Renal cortex interstitium (tissue), 11 donors: ENCODE data around the gene GRK5. TPM values are rescaled to one million over a fixed set of nuclear protein-coding genes. Genes with fewer than 3 reads are reported as not detected.
"Not testable (repeated sequence)": the region's sequence is repeated elsewhere in the genome, so short reads cannot be mapped to it uniquely, and the experiment has no call there.

Source experiments
- DNase-seq, 11 donors: peaks; one replicate each; pipeline ENCODE4 v3.0.0-alpha.2; 2013; ENCODE audit warnings: low read depth in 9 of 11, low spot score in 4 of 11; ENCODE audit errors: extremely low read depth in 1 of 11
- polyA plus RNA-seq, 3 donors: library from polyadenylated mRNA; unstranded; fragments of 120-200 nt; gene quantifications; one replicate each; pipeline ENCODE4 v1.2.1, GENCODE V29; 2013; ENCODE audit not compliant: insufficient read length in 3 of 3

Gene GRK5
- polyA plus RNA-seq, 3 donors, result 16.7 to 19.1 (median 17.5) TPM

DNA sequence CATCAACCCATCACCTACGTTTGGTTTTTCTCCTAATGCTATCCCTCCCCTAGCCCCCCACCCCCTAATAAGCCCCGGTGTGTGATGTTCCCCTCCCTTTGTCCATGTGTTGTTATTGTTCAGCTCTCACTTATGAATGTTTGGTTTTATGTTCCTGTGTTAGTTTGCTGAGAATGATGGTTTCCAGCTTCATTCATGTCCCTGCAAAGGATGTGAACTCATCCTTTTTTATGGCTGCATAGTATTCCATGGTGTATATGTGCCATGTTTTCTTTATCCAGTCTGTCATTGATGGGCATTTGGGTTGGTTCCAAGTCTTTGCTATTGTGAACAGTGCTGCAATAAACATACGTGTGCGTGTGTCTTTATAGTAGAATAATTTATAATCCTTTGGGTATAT lies 32.3 kb downstream of the GRK5 start:
- not testable (repeated sequence) for DNase-seq

DNA sequence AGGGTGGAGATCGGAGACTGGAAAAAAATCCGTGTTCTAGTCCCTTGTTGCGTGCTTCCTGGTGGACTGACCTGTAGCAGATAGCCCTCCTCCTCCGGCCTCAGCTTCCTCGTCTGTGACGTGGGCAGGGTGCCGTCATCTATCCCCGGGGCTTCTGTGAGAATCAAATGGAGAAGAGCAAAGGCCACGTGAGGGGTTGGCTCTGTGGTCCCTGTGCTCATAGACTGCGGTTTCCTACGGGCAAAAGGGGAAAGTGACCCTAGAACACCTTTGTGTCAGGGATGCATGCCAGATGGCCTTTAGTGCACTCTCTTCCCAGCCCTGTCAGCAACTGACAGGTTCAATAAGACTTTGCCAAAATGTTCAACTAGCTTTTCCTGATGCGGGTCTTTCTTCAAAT lies 33.7 kb downstream of the GRK5 start:
- no peak for DNase-seq

DNA sequence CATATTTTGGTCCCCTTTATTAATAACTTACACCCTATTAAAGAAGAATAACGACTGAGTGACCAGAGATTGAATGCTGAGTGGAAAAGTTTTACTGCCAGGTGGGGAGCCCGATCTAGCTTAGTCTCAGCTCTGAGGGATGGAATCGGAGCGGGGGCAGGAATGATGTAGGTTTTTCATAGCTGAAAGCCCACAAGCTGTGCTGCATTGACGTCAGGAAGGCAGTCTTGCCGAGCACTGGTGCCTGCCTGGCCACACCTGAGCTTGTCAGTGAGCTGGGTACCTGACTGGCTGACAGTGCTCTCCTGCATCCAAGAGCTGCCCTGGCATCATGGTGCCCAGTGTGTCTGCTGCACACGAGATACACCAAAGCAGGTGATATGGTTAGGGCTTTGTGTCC lies 34.8 kb downstream of the GRK5 start:
- DNase-seq, result no peak

DNA sequence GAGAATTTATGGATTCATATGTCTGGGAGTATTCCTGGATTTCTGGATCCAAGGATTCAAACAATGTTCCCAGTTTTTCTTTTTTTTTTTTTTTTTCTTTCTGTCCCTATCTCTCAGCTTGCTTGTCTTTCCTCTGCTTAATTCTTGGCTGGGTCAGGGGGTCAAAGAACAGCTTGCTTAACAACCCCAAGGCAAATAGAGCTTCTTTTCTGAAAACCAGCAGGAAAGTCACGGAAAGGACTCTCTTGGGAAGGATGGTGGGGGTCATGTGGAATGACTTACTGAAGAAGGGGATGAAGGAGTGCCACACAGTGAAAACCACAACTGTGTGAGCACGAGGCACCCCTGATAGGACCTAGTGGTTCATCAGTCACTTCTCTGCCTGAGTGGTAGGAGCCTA lies 36.1 kb downstream of the GRK5 start:
- no peak for DNase-seq

DNA sequence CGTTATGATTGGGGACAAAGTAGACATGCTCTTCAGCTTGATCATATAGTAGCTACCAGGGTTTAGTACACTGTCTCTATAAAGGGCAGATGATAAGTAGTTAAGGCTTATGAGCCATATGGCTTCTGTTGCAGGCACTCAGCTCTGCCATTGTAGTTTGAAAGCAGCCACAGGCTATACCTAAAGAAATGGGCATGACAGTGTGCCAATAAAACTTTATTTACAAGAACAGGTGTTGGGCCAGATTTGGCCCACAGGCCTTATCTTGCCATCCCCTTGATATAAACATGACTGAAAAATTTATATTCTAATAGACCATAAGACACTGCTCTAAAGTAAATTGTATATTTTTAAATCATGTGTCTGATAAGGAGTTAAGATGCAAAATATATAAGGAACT lies 36.6 kb downstream of the GRK5 start:
- DNase-seq, result no peak

DNA sequence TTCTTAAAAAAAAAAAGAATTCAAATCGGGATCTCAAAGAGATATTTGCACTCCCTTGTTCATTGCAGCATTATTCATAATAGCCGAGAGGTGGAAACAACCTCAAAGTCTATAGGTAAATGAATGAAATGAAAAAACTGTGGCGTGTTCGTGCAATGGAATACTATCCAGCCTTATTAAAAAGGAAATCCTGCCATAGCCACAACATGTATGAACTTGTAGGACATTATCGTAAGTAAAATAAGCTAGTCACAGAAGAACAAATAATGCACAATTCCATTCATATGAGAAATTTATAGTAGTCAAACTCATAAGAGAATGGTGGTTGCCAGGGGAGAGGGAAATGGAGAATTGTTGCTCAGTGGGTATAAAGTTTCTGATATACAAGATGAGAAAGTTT lies 37.9 kb downstream of the GRK5 start:
- DNase-seq, result no peak

DNA sequence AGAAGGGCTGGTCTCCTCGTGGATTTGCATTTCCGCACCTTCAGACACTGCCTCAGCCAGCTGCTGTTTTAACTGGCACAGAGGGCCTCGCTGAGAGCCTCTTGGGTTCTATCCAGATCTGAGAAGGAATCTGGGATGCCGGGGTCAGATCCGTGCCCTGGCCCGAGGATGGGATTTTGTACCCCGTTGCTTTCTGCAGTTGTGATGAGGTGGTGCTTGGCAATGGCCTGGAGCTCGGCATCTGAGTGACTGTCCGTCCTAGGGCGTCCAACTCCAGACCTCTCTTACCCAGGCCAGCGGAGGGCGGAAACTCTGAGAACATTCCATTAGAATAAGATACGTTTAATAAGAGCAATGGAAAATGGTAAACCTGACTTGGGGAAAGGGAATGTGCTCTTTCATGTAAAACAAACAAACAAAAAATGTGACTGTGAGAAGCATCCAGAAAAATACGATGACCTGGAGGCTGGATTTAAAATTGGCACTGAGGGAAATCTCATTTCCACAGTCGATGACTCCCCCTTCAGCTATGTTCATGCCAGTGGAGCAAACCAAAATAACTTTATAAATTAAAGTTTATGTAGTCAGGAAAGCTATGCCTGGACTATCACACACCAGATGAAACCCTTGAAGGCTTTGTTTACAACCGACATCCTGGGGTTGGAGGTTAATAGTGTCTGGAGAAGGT lies 39.6 kb downstream of the GRK5 start:
- DNase-seq, result no peak

DNA sequence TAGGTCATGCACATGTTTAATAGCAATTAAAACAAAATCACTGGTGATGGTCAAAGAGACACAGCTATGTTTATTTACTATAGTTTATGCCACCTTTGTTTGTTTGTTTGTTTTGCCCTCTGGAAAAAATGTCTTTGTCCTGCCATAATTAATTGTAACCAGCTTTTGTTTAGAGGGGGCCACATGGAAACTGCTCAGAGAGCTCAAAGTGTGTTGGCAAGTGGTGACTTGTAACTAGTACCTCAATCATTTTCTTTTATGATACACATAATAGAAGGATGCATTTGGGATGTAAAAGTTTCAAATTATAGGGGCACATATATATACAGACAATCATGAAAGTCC lies 40.2 kb downstream of the GRK5 start:
- no peak for DNase-seq

DNA sequence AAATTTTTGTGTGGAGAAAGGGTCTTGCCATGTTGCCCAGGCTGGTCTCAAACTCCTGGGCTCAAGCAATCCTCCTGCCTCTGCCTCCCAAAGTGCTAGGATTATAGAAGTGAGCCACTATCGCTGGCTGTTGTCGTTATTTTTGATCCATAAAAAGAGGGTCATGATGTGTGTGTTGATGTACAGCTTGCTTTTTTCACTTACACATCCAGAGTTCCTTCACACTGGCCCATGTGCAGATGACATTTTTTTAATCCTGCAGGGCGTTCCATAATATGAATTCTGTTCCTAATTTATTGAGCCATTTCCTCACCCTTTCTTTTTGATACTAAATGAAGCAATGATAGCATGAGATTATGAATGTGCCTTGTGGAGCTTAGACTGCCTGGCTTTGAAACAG lies 40.8 kb downstream of the GRK5 start:
- no peak for DNase-seq

DNA sequence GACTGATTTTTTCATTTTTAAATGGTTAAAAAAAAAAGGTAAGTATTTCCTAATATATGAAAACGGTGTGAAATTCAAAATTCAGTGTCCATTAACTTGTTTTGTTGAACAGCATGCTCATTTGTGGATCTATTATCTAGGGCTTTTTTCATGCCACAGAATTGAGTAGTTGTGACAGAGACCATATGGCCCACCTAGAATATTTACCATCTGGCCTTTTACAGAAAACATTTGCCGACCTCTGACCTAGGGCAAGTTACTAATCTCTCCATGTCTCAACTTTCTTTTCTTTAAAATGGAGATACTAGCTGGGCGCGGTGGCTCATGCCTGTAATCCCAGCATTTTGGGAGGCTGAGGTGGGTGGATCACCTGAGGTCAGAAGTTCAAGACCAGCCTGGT lies 41.3 kb downstream of the GRK5 start:
- no peak for DNase-seq

DNA sequence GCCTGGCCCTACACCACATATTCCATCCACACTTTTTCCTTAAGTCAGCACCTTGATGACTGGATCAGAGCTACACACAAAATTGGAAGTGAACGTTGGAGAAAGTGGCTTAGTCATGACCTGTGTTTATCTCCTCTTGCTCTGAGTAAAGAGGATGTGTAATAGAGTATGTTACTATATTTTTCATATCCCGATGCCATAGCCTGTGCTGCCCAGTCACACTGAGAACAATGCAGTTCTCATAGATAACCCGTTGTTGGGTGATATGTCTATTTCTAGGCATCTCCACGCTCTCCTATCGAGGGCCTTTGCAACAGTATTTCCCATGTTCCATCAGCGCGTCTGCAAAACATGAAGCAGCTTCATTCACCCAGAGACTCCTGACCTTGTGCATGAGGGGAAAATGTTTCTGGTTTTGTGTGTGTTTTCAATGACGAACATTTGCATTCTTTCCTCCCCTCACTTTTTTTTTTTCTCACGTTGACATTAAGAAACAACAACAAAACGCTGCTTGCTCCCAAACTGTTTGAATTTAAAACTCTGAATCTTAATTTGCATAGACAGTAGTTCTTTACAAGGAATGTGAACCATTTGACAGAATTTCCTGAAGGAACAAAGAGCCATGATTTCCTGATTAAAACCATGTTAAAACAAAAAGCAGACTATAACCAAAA lies 43.4 kb downstream of the GRK5 start:
- DNase-seq, result no peak

DNA sequence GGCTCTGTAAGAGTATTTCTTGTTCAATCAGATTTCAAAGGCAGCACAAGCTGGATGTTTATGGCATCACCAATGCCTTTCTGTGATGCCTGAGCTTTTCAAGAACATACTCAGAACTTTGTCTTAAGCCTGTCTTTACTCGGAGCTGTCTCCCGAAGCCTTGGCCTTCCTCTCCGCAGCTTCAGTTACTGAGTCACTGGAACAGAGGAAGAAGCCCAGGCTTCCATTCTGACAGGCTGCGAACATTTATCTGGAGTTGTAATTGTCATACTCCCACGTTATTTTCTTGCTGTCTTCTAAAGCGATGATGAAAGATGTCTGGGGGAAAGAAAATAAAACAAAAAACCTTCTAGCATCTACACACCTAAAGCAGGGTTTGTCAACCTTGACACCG lies 43.9 kb downstream of the GRK5 start:
- DNase-seq, result no peak

DNA sequence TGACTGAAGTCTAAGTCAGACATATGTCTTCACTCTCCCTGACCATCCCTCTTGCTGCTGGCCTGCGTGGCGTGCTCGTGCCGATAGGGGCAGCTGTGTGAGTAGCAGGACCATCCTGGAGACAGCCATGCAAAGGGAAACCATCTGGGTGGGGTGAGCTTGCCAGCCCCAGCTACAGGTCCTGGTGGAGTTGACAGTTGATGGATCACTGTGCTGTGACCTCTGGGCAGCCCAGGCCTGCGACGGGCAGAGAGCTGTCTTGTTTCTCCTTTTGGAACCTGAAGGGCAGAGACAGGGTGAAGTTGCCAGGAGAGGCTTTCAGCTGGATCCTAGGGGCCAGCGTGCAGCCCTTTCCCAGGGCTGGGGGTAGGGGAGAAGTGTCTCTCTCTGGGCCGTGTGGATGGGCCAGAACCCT lies 44.7 kb downstream of the GRK5 start:
- DNase-seq, result no peak

DNA sequence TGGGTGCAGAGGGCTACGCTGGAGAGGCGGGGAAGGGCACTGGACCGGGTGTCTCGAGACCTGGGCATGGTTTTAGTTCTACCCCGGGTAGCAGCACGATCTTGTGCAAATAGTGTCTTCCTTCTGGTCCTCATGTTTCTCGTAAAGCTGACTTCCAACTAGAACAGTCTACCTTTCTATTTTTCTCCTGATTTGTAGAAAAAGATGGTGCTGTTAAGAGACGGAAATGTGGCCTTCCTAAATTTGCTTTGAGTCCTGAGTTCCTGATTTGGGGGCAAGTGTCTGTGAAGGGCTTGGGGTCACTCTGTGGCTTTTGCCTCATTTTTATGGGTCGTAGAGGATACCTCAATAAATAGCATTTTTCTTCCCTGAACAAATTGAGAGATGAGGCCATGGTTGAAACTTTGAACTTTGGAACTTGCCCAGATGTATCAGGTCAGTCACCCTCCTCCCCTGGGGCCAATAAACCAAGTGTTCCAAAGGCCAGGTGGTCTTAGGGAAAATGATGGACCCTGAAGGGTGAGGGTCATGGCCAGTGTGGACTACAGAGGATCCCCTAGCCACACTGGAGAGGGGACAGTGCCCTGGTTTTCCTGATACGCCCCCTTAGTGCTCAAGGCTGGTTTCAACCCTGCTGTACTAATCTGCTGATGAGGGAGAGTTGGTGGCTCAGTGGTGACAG lies 45.2 kb downstream of the GRK5 start:
- DNase-seq, result no peak

DNA sequence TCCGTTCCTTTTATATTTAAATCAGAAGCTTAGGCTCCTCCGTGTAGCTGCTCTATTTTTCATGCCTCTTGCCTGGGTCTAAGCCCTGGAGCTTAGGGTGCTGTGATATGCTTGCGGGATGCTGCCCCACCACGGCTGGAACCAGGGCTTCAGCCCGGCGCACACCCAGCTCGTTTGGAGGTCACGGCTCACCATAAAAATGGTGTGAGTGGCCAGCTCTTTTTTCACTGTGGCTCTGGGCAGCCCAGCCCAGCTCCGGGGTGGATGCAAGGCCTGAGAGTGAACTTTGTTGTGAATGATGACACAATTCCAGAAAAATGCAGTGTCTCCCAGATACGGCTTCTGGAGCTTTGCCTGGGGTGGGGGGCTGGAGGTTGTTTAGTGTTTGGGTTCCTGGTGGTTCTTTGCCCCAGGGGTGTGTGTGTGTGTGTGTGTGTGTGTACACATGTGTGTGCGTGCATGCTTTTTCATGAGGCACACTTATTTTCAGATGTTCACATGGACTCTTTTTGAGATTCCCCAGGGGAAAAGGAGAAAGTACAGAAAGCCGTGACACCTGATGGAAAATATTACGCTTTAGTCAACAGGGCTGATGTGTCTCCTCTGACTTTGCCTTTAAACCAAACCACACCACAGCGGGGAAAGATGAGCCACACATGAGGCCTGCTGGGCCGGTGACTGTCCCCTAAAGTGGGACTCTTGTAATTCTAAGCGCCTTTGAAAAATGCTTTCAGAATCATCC lies 46.2 kb downstream of the GRK5 start:
- peak in 2 of 11 donors; percentile 79 to 83 for DNase-seq

DNA sequence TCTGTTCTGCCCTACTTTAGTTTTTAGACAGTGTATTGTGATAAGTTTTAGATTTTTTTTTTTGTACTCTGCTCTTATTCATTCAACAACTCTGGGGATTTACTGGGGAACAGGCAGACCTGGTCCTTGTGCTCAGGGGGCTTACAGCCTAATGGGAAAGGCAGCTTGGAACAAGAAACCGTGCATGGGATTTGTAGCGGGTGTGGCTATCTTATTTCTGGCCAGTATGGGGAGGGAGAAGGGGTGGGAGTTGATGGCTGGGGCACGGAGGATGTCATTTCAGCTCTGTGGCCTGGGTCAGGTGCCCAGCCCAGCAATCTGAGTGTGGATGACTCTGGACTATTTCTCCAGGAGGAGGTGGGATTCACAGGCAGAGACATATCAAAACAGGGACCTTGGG lies 47.0 kb downstream of the GRK5 start:
- DNase-seq, result no peak

DNA sequence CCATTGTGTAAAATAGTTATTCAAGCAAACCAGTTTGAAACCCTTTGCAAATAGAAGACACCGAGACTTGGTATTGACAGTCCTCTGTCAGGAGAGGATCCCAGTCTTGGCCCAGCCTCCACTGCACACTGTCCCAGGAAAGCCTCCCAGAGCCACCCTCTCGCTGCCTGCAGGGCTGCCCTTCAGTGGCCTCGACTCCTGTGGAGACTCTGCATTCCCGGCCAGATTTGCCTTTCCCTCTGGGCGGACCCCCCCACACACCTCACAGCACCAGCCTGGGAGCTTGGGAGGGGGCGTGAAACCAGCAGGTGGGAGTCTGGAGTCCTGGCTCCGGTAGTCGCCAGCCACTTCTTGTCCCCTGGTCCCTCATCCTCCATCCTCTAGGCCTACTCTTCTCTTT lies 48.7 kb downstream of the GRK5 start:
- DNase-seq, result no peak

DNA sequence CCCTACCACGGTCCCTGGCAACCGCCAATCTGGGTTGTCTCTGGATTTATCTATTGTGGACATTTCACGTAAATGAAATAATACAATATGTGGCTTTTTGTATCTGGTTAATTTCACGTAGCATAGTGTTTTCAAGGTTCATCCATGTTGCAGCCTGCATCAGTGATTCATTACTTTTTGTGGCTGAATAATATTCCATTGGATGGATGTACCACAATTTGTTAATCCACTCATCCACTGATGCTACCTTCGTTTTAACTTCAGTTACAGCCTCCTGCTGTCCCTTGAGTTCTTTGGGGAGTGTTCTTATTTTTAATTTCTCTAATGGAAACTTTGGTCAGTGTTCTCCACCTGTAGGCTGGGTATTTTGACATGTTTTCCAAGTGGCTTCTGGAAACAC lies 49.5 kb downstream of the GRK5 start:
- no peak for DNase-seq

DNA sequence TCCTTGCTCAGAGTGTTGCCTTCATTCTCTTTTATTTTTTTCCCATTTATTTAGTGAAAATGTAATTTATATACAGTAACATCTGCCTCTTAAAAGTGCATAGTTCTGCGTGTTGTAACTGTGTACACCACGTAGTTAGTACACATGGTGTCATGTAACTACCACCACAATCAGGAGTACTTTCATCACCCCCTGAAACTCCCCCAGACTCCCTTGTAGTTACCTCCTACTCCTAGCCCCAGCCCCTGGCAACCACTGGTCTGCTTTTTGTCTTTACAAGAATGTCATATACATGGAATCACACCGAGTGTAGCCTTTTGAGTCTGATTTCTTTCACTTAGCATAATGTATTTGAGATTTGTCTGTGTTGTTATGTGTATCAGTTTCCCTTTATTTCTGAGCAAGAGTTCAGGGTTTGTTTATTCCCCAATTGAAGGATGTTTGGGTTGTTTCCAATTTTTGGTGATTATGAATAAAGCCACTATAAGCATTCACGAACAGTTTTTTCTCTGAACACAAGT lies 50.6 kb downstream of the GRK5 start:
- no peak for DNase-seq

DNA sequence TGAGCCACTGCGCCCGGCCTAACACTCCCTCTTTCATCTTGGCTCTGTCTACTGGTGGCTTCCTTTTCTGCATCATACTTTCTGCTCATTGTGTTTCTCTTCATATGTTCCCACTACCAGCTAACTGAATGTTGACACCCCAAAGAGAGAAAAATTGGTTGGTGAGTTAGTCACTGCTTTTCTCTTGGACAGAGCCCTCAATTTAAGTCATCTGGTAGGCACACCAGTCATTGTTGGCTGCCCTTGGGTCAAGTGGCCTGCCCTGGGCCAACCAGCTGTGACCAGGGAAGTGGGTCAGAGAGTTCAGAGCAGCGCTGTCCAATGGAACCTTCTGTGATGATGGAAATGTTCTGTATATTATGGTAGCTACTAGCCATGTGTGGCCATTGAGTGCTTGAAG lies 52.0 kb downstream of the GRK5 start:
- DNase-seq, result no peak
